Breast epithelium (tissue), 3 donors: ENCODE results near the gene IQUB.

Experiments
- POLR2AphosphoS5 ChIP-seq, 3 donors: sonication (generic); formaldehyde crosslinking; IDR thresholded peaks; one replicate each; pipeline ENCODE4 v1.6.1; 2017; ENCODE audit warnings: antibody characterized with exemption in 3 of 3
- TF ChIP-seq, protein P1 (sequence below), 3 donors: fragments of 450-650 bp; IDR thresholded peaks; one replicate each; pipeline ENCODE4 v1.5.1; 2016 to 2017; ENCODE audit warnings: antibody characterized with exemption in 3 of 3, mild to moderate bottlenecking in 3 of 3, moderate library complexity in 3 of 3

DNA sequence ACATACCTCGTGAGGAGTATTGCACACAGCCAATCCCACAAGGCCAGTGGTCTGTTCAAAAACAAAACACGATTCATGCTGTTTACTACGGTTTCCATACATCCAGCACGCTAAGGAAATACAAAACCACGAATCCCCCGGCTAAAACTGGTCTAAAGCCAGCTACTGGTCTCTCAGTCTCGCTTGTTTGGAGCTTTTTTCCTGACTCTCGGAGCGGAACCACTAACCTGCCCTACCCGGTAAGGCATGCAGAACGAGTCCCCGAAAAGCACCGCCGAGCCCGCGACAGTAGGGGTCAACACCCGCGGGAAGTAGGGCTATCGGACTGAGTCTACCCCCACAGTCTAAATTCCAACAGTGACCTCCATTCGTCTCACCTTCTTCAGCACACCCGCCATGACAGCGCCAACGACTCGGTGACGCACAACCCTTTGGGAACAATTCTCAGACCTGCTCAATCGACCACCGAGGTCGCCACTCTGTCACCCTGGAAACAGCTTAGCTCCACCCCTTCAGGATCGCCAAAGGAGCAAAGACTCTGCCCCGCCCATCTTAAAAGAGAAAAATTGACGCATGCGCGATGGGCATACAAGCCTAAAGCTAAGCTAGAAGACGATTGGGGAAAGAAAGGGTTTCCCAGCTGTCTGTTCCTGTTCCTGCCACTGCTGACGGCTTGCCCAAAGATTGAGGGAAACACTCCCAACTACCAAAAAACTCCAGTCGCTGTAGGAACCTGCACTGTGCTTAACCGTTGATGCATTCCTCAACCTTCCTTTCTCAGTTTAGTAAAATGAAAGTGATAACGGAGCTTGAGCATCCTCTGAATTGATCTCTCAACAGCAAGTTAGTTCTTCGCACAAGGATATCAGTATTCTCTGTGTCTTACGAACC, 23.2 kb upstream of the IQUB start, which contains the start of gene NDUFA5:
- TF ChIP-seq, protein P1, sequence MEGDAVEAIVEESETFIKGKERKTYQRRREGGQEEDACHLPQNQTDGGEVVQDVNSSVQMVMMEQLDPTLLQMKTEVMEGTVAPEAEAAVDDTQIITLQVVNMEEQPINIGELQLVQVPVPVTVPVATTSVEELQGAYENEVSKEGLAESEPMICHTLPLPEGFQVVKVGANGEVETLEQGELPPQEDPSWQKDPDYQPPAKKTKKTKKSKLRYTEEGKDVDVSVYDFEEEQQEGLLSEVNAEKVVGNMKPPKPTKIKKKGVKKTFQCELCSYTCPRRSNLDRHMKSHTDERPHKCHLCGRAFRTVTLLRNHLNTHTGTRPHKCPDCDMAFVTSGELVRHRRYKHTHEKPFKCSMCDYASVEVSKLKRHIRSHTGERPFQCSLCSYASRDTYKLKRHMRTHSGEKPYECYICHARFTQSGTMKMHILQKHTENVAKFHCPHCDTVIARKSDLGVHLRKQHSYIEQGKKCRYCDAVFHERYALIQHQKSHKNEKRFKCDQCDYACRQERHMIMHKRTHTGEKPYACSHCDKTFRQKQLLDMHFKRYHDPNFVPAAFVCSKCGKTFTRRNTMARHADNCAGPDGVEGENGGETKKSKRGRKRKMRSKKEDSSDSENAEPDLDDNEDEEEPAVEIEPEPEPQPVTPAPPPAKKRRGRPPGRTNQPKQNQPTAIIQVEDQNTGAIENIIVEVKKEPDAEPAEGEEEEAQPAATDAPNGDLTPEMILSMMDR (IDR thresholded peaks at IDR 0.05): no peak
- TF ChIP-seq POLR2AphosphoS5 (IDR thresholded peaks at IDR 0.05): peak; percentile 70 to 96 (median 83)
